ENCODE results near the gene NECTIN4.

The NECTIN4 gene

DNA sequence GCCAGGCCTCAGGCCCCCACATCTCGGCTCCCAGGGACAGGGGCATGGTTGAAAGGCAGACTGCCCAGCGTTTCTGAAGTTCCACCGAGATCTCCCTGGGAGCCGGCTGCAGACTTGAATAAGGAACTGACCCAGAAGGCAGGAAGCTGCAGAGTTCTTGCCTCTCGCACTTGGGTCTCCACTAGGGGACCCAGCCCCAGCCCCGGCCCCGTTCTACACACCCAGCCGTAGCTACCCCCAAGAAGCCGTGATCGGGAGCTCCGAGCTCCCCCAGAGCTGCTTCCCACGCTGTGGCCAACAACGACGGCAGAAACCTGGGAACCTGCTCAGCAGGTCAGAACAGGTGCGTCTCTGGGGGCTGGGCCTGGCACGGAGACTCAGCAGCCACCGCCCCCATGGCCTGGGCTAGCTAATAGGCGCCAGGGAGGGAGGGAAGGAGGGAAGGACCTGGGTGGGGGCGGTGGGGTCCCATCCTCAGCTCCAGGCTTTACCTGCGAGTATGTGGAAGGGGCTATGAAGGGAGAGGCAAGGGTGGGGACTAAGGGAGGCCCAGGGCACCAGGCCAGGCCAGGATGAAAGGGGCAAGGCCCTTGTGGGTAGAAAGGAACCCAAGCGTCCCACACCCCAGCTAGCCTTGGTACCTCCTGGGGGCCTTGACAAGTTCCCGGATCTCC is at the start of gene NECTIN4:
NECTIN4 (minus strand) TSS at position 308 of the 674 bp plus-strand sequence; CDS start at position 46, 262 bp downstream.
- H3K36me3 ChIP-seq (ENCODE audit: control insufficient read depth, insufficient read depth, low read length), result no peaks in the 10 kb centered on the region
- H3K4me1 ChIP-seq (ENCODE audit: control insufficient read depth, insufficient read depth, low read length), result no peaks in the 10 kb centered on the region
- no peak within 1 kb of the TSS for H3K27ac ChIP-seq (ENCODE audit: low read depth, low read length)
- no peaks in the 10 kb centered on the region for H3K27me3 ChIP-seq (ENCODE audit: control insufficient read depth, insufficient read depth, low read length)
- no peak within 1 kb of the TSS for H3K9ac ChIP-seq (ENCODE audit: low read length)
- H3K4me3 ChIP-seq (ENCODE audit: low read length), result no peak within 1 kb of the TSS

DNA sequence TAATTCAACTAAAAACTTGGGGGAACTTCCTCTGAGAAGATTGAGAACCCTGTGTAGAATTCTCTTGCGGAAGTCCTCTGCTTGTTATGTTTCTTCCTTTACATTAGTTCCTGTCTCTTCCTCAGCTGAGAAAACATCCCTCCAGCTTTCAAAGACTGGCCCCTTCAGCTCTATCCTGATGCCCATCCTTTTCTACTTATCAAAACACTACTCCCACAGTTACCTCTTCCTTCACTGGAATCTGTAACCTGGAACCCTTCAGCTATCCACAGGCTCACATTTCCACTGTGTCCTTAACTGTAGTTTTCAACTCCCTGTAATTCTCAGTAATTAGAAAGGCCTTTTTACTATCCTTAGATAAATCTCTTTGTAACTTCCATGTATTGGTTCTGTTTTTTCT is 49.1 kb upstream of the NECTIN4 start:
- no peaks in the 10 kb centered on the region for H3K27me3 ChIP-seq (ENCODE audit: control insufficient read depth, insufficient read depth, low read length)
- H3K4me3 ChIP-seq (ENCODE audit: low read length), result no peak overlapping the region
- no peak overlapping the region for H3K27ac ChIP-seq (ENCODE audit: low read depth, low read length)
- no peaks in the 10 kb centered on the region for H3K36me3 ChIP-seq (ENCODE audit: control insufficient read depth, insufficient read depth, low read length)
- peaks cover 3% of the 10 kb centered on the region for H3K4me1 ChIP-seq (ENCODE audit: control insufficient read depth, insufficient read depth, low read length)
- no peak overlapping the region for H3K9ac ChIP-seq (ENCODE audit: low read length)

DNA sequence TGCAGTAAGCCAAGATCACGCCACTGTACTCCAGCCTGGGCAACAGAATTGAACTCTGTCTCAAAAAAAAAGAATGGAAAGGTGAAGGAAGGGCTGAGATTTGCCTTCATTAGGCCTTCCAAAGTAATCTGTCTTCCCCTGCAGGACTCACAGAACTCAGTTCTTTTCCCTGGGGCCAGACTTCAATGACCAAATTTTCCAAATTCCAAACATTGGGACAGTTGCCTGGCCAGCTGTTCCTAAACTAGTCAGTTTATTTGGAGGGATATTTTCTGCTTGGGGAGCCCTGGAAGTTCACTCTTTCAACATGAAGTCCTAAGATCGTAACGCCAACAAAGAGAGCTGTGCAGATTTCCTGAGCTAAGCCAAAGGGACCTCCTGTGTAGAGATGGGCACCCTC is 48.5 kb upstream of the NECTIN4 start:
- Histone ChIP-seq H3K27me3 (ENCODE audit: control insufficient read depth, insufficient read depth, low read length) (no peaks in the 10 kb centered on the region), H3K4me1 (ENCODE audit: control insufficient read depth, insufficient read depth, low read length) (peaks cover 4% of the 10 kb centered on the region), H3K36me3 (ENCODE audit: control insufficient read depth, insufficient read depth, low read length) (no peaks in the 10 kb centered on the region), H3K27ac (ENCODE audit: low read depth, low read length) (no peak overlapping the region), H3K9ac (ENCODE audit: low read length) (no peak overlapping the region), H3K4me3 (ENCODE audit: low read length) (no peak overlapping the region)

DNA sequence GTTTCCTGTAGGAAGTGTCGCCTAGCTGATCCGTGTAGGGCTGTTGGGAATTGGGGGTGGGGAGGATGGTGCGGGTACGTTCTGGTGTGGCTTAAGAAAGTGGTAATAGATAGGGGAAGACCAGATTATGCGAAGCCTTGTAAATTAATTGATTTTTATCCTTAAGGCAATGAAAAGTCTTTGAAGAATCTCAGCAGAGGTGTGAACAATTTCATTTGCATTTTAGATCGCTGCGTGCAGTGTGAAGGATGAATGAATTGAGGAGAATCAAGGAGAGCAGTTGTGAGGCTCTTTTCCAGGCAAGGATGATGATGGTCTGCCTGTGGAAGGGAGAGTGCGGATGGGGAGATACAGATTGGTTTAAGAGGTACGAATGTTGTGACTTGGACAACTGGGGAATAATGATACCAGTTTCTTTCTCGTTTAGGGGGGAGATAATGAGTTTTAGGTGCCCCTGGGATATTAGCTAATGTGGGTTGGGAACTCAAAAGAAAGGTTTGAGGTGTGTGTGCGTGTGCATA is 43.9 kb upstream of the NECTIN4 start:
- H3K4me1 ChIP-seq (ENCODE audit: control insufficient read depth, insufficient read depth, low read length), result peaks cover 4% of the 10 kb centered on the region
- H3K27me3 ChIP-seq (ENCODE audit: control insufficient read depth, insufficient read depth, low read length), result no peaks in the 10 kb centered on the region
- peak overlapping the region; percentile 93 for H3K27ac ChIP-seq (ENCODE audit: low read depth, low read length)
- H3K36me3 ChIP-seq (ENCODE audit: control insufficient read depth, insufficient read depth, low read length), result peaks cover 3% of the 10 kb centered on the region
- H3K9ac ChIP-seq (ENCODE audit: low read length), result peak overlapping the region; percentile 67
- peak overlapping the region; percentile 98 for H3K4me3 ChIP-seq (ENCODE audit: low read length)

DNA sequence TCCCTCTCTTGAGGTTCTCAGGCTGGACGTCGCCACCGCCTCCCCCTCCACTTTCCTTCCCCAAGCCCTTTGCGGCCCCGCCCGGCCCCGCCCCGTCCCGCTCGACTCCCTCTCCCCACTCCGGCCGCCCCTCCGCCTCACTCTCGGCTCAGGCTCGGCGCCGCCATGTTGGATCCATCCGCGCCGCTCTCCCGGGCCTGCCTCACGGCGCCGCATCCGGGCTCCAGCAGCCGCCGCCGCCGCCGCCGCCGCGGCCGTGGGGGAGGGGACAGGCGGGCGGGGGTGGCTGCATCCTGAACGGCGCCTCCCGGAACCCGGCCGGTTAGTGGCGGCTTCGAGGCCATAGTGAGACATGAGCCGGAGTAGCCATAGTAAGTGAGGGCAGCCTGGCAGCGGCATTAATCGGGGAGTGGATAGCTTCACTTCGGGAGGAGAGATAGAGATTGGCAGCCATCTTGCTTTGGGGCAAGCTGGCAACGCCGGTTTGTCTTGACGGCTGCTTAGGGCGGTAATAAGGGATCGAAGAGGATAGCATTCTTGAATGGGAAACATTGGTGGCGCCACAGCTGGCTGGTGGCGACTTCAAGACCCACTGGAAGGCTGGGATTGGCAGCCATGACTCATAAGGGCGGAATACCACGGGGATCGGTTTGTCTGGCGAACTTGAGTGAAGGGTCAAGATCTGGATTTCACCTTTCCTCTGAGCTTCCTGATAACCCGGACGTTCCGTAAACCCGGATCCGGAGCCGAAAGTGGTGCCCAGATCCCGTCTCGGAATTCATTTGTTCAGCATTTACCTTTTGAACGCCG is 43.3 kb upstream of the NECTIN4 start, which contains the start of gene DEDD:
DEDD (minus strand) TSS at position 258 of the 810 bp plus-strand sequence. CDS start 8,205 bp downstream, outside the sequence.
- H3K4me3 ChIP-seq (ENCODE audit: low read length), result peak within 1 kb of the TSS; percentile 98
- H3K4me1 ChIP-seq (ENCODE audit: control insufficient read depth, insufficient read depth, low read length), result peaks cover 4% of the 10 kb centered on the region
- peak within 1 kb of the TSS; percentile 93 for H3K27ac ChIP-seq (ENCODE audit: low read depth, low read length)
- H3K27me3 ChIP-seq (ENCODE audit: control insufficient read depth, insufficient read depth, low read length), result no peaks in the 10 kb centered on the region
- H3K9ac ChIP-seq (ENCODE audit: low read length), result peak within 1 kb of the TSS; percentile 82
- peaks cover 8% of the 10 kb centered on the region for H3K36me3 ChIP-seq (ENCODE audit: control insufficient read depth, insufficient read depth, low read length)

DNA sequence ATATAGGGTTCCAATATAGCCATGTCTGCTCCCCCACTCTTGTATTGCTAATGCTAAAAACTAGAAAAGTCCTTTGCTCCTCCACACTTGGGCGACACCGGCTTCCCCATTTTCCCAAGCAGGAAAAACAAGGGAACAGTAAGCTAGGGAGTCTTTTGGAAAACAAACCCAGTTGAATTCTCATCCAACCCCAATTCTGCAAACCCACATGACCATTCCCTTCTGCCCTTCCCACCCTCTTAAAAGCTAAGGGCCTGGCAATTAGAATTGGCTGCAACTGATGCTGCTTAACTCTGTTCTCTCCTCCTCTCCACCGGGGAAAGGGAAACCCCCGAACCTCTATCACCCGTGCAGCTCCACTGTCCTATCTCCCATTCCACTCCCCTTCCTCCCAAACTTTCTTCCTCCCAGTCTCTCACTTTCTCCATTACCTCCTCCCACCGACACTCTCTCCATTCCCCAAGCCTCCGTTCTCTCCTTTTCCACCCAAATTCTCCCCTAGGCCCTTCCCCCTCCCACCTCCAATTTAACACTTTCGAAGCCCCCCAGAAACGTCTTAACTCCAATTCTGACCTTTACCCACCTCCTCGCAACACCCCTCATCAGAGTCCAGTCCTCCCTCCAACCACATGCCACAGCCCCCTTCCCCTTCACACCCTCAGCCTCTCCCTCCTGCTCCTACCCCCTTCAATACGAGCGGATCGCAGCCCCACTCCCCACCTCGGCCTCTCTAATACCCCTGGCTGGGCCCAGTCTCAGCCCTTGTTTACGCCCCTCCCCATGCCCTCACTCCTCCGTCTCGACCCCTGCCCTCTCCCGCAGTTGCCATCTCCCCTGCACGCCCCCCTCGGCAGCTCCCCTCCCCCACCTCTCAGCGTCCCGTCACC is 42.4 kb upstream of the NECTIN4 start:
- Histone ChIP-seq H3K9ac (ENCODE audit: low read length) (peak overlapping the region; percentile 82), H3K36me3 (ENCODE audit: control insufficient read depth, insufficient read depth, low read length) (peaks cover 13% of the 10 kb centered on the region), H3K4me3 (ENCODE audit: low read length) (peak overlapping the region; percentile 98), H3K27me3 (ENCODE audit: control insufficient read depth, insufficient read depth, low read length) (no peaks in the 10 kb centered on the region), H3K27ac (ENCODE audit: low read depth, low read length) (peak overlapping the region; percentile 93), H3K4me1 (ENCODE audit: control insufficient read depth, insufficient read depth, low read length) (peaks cover 4% of the 10 kb centered on the region)

DNA sequence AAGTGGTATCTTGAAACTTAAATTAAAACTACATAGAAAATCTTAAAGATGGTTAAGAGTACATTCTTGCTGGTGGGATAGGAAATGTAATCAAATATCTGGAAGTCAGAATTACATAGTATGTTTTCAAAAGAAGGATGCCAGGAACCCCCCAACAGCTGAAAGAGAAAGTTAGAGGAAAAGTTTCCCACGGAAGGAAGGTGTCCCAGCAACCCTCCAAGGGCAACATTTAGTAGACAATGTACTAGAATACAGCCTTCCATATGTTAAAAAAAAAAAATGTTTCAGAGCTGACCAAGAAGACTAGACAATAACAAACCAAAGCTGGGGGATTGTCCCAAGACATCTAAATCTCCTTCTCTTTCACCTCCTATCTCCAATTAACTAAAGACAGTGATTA is 40.9 kb upstream of the NECTIN4 start:
- Histone ChIP-seq H3K4me3 (ENCODE audit: low read length) (no peak overlapping the region), H3K9ac (ENCODE audit: low read length) (no peak overlapping the region), H3K4me1 (ENCODE audit: control insufficient read depth, insufficient read depth, low read length) (peaks cover 4% of the 10 kb centered on the region), H3K27me3 (ENCODE audit: control insufficient read depth, insufficient read depth, low read length) (no peaks in the 10 kb centered on the region), H3K36me3 (ENCODE audit: control insufficient read depth, insufficient read depth, low read length) (peaks cover 15% of the 10 kb centered on the region), H3K27ac (ENCODE audit: low read depth, low read length) (no peak overlapping the region)

DNA sequence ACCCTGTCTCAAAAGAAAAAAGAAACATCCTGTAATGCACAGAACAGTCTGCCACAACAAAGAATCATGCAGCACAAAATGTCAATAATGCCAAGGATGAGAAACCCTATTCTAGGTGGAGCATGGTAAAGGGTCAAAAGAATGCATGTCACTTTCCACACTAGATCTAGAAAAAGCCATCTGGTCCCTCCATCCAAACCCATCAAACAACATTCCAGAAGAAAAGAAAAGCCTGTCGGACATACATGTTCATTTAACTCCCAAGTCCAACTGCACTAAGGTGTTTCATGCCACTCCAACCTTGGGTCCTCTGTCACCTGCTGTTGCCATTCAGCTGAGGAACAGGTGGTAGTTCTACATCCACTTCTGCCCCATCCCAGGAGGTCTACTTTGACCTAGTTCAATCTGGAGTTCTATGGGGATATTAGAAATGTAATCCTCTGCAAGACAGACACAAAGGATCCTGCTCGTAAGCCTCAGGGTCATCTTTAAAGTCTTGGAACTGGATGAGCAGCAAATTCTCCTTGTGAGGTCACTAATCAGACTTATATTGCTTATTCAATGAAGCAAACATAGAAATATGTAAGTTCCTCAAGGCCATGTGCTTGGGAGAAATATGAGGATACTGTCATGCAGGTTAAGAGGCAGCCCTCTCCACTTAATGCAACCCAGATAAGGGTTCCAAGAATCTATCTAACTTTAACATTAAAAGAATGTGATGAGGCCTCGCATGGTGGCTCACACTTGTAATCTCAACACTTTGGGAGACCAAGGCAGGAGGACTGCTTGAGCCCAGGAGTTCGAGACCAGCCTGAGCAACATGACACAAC is 39.4 kb upstream of the NECTIN4 start:
- H3K27ac ChIP-seq (ENCODE audit: low read depth, low read length), result no peak overlapping the region
- H3K4me3 ChIP-seq (ENCODE audit: low read length), result no peak overlapping the region
- no peaks in the 10 kb centered on the region for H3K27me3 ChIP-seq (ENCODE audit: control insufficient read depth, insufficient read depth, low read length)
- no peak overlapping the region for H3K9ac ChIP-seq (ENCODE audit: low read length)
- H3K4me1 ChIP-seq (ENCODE audit: control insufficient read depth, insufficient read depth, low read length), result peaks cover 4% of the 10 kb centered on the region
- peaks cover 21% of the 10 kb centered on the region for H3K36me3 ChIP-seq (ENCODE audit: control insufficient read depth, insufficient read depth, low read length)

DNA sequence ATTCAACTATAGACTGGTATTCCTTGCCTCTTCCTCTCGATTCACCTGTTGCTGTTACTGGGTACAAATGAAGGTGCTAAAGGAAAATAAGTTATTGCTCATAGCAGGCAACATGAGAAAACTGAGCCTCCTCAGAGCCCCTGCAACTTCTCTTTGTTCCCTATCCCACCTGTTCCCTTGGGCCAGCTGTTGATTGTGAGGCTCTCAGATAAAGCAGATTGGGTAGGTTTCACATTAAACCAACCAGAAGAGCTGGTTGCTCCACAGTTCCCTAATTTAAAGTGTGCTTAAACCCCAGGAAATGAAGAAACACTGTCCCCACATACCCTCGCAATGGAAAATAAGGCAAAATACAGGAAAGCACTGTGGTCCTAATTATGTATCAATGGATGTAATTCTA is 38.3 kb upstream of the NECTIN4 start:
- no peaks in the 10 kb centered on the region for H3K4me1 ChIP-seq (ENCODE audit: control insufficient read depth, insufficient read depth, low read length)
- no peak overlapping the region for H3K4me3 ChIP-seq (ENCODE audit: low read length)
- H3K27ac ChIP-seq (ENCODE audit: low read depth, low read length), result no peak overlapping the region
- H3K36me3 ChIP-seq (ENCODE audit: control insufficient read depth, insufficient read depth, low read length), result peaks cover 24% of the 10 kb centered on the region
- no peak overlapping the region for H3K9ac ChIP-seq (ENCODE audit: low read length)
- H3K27me3 ChIP-seq (ENCODE audit: control insufficient read depth, insufficient read depth, low read length), result no peaks in the 10 kb centered on the region

DNA sequence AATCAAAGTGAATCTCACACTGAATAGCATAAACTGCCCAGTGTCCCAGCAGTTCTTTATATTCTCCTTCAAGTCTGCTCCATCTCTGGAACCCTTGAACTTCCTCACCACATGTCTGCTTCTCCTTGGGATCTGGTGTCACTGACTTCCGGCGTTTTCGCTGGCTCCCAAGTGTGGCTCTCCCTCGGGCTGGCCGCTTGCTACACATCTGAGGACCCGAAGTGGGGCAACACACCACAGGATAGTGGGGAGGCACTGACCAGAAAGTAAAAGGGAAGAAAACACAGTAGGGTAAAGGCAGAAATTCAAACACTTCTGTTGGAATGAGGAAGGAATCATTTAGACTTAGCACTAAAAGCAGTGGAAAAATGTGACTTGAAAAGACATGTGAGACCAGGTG is 33.6 kb upstream of the NECTIN4 start:
- Histone ChIP-seq H3K27ac (ENCODE audit: low read depth, low read length) (no peak overlapping the region), H3K27me3 (ENCODE audit: control insufficient read depth, insufficient read depth, low read length) (no peaks in the 10 kb centered on the region), H3K36me3 (ENCODE audit: control insufficient read depth, insufficient read depth, low read length) (peaks cover 40% of the 10 kb centered on the region), H3K4me1 (ENCODE audit: control insufficient read depth, insufficient read depth, low read length) (peaks cover 15% of the 10 kb centered on the region), H3K4me3 (ENCODE audit: low read length) (no peak overlapping the region), H3K9ac (ENCODE audit: low read length) (no peak overlapping the region)

DNA sequence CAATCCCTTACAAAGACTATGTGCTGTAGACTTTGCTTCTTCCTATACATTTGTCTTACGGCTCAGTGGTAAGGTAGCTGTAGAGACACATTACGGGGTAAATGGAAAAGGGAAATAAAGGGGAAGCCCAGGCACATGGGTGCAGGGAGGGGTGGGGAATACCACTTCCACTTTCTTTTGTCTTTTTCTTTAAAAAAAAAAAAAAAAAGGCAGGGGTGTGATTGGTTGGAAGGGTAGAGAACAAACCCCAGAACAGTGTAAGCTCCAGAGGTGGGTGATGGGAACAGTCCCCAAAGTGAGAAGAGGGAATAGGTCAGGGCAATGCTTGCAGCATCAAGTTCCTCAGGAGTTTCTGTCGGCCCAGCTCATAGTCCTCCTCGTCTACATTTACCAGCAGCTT is 32.5 kb upstream of the NECTIN4 start:
- Histone ChIP-seq H3K27ac (ENCODE audit: low read depth, low read length) (no peak overlapping the region), H3K4me1 (ENCODE audit: control insufficient read depth, insufficient read depth, low read length) (peaks cover 15% of the 10 kb centered on the region), H3K9ac (ENCODE audit: low read length) (no peak overlapping the region), H3K36me3 (ENCODE audit: control insufficient read depth, insufficient read depth, low read length) (peaks cover 32% of the 10 kb centered on the region), H3K4me3 (ENCODE audit: low read length) (no peak overlapping the region), H3K27me3 (ENCODE audit: control insufficient read depth, insufficient read depth, low read length) (no peaks in the 10 kb centered on the region)
